Fibroblast of skin of right biceps (primary cell): Measurements from ENCODE around the gene MED9.

Source experiments
- DNase-seq: peaks from one replicate; pipeline ENCODE4 v3.0.0-alpha.2; 2013

The MED9 gene

DNA sequence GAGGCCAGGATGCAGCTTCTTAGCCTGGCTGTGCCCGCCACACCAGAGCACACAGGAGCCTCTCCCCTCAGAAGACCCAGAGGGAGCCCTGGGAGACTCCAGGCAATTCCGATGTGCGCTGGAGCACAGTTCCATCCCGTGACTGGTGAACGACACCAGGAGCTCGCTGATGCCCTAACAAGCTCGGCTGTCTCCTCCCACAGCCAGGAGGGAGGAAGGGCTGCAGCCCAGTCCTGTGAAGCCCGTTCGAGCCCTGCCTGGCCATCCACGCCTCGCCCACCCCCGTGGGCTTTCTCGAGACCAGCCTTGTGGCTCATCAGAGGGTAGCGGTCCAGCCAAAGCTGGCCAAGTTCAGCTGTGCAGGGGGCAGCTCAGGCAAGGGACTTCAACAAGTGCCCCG lies 41.2 kb downstream of the MED9 start:
- DNase-seq: no peak

- no peak for DNase-seq
Observed at GRCh38 chr17:17518951-17519350, 42.2 kb downstream of the MED9 start.

DNA sequence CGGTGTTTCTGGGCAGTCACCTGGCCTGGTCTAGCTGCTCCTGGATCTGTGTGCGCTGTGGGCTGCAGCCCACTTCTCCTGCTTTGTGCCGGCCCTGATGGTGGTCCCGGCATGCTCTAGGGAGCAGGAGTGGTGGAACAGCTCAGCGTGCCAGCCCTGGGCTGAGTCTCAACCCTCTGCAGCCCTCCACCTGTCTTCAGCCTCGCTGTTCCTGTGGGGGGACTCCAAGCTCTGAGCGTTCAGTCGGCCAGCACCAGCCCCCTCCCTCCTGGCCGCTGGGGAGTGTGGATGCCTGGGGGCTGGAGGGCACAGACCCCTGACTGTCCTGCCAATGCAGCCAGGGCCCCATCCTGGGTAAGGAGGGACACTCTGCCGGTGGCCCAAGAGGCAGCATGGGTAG lies 43.1 kb downstream of the MED9 start:
- DNase-seq: no peak

DNA sequence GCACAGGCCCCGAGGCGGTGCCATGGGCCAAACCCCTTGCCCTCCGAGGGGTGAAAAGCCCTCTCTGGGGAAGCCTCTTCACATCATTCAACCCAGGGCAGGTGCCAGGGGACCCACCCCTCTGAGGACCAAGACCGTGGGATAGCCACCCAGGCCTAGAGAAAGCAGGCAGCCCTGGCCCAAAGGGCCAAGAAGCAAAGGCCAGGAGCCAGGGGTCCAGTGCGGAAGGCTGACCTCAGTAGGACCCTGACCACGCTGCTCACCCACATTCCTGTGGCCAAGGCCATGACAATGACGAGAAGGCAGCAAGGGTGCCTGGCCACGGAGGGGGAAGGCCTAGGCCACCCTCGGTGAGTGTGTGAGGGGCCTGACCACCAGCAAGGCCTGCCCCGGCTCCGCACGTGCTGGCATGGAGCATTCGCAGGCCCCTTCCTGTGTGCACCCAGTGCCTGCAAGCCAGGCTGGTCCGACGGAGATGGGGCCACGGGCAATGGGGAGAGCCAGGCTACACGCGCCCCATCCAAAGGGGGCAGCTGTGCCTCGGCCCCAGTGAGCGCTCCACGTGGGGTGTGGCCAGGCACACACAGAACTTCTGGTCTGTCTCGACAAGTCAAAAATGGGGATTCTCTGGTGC lies 43.9 kb downstream of the MED9 start:
- no peak for DNase-seq

GRCh38 chr17:17523001-17523730 lies 46.4 kb downstream of the MED9 start:
- DNase-seq: peak; percentile 19

- no peak for DNase-seq
Observed at GRCh38 chr17:17523731-17524490, 47.1 kb downstream of the MED9 start.

DNA sequence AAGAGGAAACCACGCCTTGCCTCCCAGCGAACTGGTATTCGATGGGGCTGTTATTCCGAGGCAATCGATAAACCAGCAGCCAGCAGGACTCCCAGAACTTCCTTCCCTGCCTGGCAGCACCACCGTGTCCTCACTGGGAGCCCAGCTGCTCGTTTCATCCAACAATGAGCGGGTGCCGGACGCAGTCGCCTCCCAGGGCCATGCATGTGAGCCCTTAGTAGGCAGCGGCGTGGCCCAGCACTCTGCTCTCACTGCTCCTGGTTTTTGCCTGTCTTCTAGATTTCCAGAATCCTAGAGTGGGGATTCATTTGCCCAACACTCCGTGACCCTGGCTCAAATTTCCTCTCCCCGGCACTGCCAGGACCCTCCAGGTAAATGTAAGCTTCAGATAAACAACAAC lies 48.5 kb downstream of the MED9 start:
- DNase-seq: no peak

DNA sequence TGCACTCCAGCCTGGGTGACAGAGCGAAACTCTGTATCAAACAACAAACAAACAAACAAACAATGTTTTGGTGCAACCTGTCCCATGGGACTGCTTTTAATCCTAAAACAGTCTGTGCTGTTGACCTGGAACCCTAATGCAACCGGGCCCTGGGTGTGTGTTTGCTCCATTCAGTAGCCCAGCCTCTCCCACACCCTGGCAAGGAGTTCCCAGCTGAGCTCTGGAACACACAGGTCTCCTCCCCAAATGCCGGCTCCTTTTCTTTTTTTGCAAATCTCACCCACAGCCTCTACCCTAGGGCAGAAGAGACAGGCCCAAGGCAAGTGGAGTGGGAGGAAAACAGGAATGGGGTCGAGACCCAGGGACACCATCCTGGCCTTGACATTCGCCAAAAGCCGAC lies 49.2 kb downstream of the MED9 start:
- DNase-seq: no peak

DNA sequence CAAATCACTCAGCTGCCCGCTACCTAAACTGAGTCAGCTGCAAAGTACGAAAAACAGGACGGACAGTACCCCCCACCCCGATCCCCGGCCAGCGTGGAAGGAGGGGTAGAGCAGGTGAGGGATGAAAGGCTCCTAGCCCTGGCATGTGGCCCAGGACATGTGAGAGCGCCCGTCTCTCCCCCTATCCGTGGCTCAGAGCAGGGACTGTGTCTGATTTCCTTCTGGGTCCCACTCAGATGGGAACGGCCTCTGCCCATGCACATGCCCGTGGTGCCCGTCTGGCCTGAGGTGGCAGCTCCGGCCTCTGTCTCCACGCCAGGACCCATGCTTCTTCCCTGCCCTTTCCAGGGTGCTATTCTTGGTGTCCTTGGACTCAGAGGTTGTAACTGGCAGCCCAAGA lies 49.6 kb downstream of the MED9 start:
- DNase-seq: no peak

DNA sequence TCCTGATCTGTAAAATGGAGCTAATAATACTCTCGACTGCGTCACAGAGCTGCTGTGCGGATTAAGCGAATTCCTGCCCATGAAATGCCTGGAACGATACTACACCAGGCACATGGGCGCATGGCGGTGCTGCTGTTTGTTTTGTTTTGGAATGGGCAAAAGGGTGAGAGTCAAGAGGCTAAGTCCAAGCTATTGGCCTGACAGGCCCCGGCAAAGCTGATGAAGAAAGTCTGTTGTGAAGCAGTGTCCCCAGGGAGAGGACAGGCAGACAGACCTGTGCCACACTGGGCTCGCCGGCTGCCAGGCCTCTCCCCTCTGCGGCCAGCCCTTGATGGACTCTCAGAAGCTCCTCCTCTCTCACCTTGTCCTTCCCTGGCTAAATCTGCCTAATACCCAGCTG lies 50.7 kb downstream of the MED9 start:
- DNase-seq: no peak

DNA sequence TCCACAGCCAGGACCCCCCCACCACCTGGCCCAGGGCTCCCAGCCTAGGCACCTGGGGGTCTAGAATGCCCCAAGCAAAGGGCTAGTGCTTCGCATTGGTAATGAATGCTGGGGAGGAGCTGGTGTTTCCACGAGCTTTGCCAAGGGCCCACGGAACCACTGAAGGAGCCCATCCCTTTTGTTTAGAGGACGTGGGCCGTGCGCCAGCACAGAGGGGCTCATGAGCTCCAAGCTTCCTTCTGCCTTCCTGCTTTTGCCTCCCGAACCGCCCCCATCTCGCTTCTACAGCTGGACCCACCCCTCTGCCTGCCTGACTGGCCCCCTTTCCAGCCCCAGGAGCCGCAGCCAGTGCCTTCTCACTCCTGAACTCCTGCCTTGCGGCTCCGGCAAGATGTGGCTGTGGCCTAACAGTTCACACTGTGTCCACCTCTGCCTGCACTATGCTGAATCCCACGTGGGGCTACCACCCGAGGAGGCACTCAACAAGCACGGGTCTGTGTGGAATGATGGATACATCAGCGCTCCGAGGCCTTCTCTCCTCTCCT lies 51.2 kb downstream of the MED9 start:
- DNase-seq: no peak

DNA sequence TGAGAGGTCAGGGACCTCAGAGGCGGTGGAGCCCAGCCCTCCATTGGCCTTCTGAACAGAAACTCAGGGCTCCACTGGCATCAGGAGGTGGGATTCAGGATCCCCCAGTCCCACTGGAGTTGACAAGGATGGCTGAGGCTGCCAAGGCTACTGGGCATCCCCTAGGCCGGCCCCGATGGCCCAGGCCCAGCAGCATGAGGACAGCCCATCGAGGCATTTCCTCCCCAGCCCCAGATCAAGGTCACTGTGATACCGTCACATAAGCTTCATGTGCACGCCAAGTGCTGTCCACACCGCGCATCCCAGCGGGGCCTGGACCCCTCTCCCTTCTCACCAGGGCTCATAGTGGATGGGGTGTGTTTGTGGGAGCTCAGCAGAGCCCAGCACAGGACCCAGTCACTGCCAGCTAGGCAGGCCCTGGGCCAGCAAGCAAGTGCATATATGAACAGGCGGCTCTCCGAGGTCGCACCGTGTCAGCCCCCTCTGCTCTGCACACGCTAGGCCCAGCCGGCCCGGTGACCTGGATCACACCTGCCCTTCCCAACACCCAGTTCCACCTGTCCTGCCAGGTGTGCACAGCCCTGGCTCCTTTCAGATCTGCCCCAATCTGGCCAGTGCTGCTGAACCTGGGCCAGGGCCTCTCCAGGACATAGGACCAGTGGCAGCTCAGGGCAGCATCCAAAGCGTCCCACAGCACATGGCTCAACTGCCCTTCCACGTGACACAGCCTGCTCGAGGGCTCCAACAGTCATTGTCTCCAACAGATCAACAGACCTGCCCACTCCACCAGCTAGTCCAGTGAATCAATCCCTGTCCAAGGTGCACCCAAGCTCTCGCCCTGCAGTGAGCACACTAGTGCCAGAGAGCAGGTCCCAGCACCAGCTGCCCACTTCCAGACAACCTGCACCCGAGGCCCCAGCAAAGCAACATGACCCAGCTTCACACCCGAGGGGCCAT lies 52.2 kb downstream of the MED9 start:
- no peak for DNase-seq

GRCh38 chr17:17531156-17531555 lies 54.4 kb downstream of the MED9 start:
- DNase-seq: no peak

- no peak for DNase-seq
Observed at GRCh38 chr17:17532991-17533390, 56.2 kb downstream of the MED9 start.

DNA sequence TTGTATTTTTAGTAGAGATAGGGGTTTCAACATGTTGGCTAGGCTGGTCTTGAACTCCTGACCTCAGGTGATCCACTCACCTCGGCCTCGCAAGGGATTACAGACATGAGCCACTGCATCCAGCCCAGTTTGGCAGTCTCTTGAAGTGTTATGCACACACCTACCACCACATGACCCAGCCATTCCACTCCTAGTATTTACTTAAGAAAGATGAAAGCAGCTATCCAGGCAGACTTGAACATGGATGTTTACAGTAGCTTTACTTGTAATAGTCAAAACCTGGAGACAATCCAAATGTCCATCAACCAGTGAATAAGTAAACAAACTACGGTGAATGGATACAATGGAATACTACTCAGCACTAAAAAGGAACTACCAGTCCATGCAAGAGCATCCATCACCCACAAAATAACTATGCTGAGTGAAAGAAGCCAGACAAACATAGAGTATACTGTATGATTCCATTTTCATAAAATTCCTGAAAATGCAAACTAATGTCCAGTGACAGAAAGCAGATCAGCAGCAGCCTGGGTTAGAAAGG lies 57.2 kb downstream of the MED9 start:
- DNase-seq: no peak

GRCh38 chr17:17535957-17536356 lies 59.2 kb downstream of the MED9 start:
- DNase-seq: peak; percentile 52

GRCh38 chr17:17536702-17537101 lies 59.9 kb downstream of the MED9 start:
- no peak for DNase-seq

DNA sequence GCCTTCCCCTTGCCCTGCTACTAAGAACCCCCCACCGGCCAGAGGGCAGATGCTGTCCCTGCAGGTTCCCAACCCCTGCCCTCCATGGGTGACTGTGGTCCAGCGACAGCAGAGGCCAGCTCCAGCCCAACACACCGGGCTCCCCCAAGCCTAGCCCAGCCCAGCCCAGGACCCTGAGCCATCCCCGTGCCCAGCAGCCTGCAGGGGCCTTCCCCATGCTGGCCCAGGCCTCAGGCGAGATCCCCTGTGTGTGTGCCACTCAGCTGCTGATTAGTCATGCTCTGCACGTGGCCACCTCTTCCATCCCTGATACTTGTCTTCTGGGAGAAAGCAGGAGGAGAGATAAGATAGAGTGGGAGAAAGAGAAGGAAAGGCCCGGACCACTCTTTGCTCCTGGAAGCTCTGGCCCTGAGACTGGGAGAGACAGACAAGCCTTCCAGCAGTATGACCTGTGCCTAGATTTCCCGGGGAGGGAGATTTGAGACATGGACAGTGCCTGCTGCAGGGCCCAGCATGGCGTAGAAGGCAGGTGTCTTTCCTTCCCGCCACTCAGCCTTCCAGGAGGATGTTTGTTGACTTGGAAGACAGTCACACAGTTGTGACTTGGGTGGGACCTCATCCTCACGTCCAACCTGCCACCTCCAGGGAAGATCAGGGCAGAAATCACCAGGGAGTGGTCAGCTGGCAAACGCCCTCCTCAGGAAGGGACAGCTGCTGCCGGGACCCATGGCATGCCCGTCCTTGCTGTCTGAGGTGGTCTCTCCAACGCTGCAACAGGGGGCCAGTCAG lies 60.7 kb downstream of the MED9 start:
- no peak for DNase-seq

DNA sequence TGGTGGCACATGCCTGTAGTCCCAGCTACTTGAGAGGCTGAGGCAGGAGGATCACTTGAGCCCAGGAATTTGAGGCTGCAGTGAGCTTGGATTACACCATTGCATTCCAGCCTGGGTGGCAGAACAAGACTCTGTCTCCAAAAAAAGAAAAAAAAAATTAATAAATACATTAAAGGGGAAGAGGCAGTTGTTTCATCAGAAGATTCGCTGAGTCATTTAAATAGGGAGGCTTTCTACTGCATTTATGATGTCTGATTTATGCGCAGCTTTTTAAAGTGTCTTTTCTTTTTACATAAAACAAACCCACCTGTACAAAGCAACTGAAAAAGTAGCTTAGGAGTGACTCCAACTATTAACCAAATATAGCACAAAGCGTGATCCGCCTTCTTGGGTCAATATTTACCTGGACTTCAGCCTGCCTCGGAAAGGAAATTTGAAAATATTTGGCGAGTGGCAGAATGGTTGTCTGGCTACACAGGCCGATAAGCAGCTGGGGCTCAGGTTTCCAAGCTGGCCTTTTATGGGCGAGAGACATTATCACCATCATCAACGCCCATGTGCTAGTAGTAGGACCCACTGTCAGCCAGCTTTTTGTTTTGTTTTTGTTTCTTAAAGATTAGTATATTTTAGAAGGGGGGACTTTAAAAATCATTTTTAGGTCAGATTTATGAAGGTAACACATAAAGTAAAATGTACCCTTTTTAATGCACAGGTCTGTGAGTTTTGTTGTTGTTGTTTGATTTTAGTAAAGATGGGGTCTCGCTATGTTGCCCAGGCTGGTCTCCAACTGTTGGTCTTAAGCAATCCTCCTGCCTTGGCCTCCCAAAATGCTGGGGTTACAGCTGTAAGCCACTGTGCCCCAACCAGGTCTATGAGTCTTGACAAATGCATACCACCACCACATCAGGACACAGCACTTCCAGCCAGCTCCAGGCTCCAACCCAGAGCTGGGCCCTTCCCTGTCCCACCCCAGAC lies 61.9 kb downstream of the MED9 start:
- DNase-seq: peak; percentile 31

- no peak for DNase-seq
Observed at GRCh38 chr17:17539591-17539990, 62.8 kb downstream of the MED9 start.
